ENCODE data around the gene PRPF40A.

DNA sequence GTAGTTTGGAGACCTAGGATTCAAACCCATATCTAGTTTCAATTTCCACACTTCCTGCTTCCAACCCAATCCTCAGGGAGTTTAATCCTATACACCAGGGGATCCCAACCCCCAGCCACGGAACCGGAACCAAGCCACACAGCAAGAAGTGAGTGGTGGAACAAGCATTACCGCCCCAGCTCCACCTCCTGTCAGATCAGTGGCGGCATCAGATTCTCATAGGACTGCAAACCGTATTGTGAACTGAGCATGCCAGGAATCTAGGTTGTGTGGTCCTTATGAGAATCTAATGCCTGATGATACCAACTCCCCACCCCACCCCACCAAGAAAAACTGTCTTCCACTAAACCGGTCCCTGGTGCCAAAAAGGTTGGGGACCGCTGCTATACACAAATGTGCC, 52.5 kb downstream of the PRPF40A start:
- TF ChIP-seq, protein P1, sequence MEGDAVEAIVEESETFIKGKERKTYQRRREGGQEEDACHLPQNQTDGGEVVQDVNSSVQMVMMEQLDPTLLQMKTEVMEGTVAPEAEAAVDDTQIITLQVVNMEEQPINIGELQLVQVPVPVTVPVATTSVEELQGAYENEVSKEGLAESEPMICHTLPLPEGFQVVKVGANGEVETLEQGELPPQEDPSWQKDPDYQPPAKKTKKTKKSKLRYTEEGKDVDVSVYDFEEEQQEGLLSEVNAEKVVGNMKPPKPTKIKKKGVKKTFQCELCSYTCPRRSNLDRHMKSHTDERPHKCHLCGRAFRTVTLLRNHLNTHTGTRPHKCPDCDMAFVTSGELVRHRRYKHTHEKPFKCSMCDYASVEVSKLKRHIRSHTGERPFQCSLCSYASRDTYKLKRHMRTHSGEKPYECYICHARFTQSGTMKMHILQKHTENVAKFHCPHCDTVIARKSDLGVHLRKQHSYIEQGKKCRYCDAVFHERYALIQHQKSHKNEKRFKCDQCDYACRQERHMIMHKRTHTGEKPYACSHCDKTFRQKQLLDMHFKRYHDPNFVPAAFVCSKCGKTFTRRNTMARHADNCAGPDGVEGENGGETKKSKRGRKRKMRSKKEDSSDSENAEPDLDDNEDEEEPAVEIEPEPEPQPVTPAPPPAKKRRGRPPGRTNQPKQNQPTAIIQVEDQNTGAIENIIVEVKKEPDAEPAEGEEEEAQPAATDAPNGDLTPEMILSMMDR (conservative IDR thresholded peaks at IDR 0.05 in 1 of 2, IDR thresholded peaks at IDR 0.05 in 1 of 2; ENCODE audit: extremely low read depth in 1 of 2, insufficient read depth in 1 of 2, low read depth in 1 of 2, low read length in 2 of 2): no peak
- TF ChIP-seq EZH2 (IDR thresholded peaks at IDR 0.05; ENCODE audit: borderline replicate concordance, low read length): no peak
